HCT116 (cell line): ENCODE data around the gene NFKB1. TPM values are rescaled to one million over a fixed set of nuclear protein-coding genes. Genes with fewer than 3 reads are reported as not detected.

ENCODE experiments used
- ATAC-seq: fragments of 200-7000 bp; cut with Tn5 transposase; 2 replicates; pipeline ENCODE4 v1.9.1; 2020; ENCODE audit warnings: mild to moderate bottlenecking, moderate library complexity
- BruUV-seq: library from RNA; stranded (reverse); fragments of 400-500 nt; replicated peaks from 2 replicates; lab custom pipeline; 2021; lab: Mats Ljungman, UMichigan
- CTCF ChIA-PET: fragments of 300-600 bp; sonication (Branson Sonifier 250); formaldehyde crosslinking; loops from one replicate; lab custom pipeline; 2021; ENCODE audit warnings: antibody characterized with exemption; lab: Charles Lee
- POLR2A ChIA-PET: fragments of 300-600, 350-600 bp; sonication (Branson Sonifier 250); formaldehyde crosslinking; loops from one replicate; lab custom pipeline; 2021; ENCODE audit warnings: antibody characterized with exemption; lab: Charles Lee
- RAD21 ChIA-PET, 2 experiments: fragments of 300-600 bp; sonication (Branson Sonifier 250); formaldehyde crosslinking; loops; one replicate each; lab custom pipeline; 2023; ENCODE audit warnings: low total read pairs in 2 of 2; ENCODE audit not compliant: uncharacterized antibody in 2 of 2, unreplicated experiment in 2 of 2, low non-redundant PET in 1 of 2; lab: Charles Lee
- DNase-seq: peaks from one replicate; pipeline ENCODE4 v3.0.0-alpha.2; 2010; ENCODE audit warnings: low read depth, low spot score
- H2AFZ ChIP-seq: fragments of 200-600 bp; shearing (Covaris generic), sonication (generic); 2 replicates; pipeline ENCODE4 v1.6.1; 2017; ENCODE audit warnings: low read depth, mixed run types, mixed read lengths, antibody characterized with exemption, low read length; ENCODE audit not compliant: poor library complexity, severe bottlenecking
- H3K27ac ChIP-seq: 2 replicates; pipeline ENCODE4 v1.5.1; 2012; ENCODE audit warnings: low read depth, low read length
- H3K27me3 ChIP-seq: fragments of 200-600 bp; sonication (generic); 2 replicates; pipeline ENCODE4 v1.6.1; 2016; ENCODE audit warnings: mixed run types, low read length, mixed read lengths; ENCODE audit not compliant: insufficient read depth
- H3K36me3 ChIP-seq, 2 experiments: fragments of 200-500 bp in 1 of 2; fragments of 200-600 bp in 1 of 2; sonication (Bioruptor generic) in 1 of 2; sonication (generic) in 1 of 2; 2 replicates each; pipeline versions ENCODE4 v1.5.1 to v1.6.1; 2014 to 2016; ENCODE audit warnings: low read length in 2 of 2, inconsistent platforms in 1 of 2, mixed read lengths in 1 of 2, mixed run types in 1 of 2; ENCODE audit not compliant: insufficient read depth in 2 of 2, control insufficient read depth in 1 of 2
- H3K4me1 ChIP-seq, 2 experiments: fragments of 200-600 bp in 1 of 2; sonication (generic) in 1 of 2; 2 replicates each; pipeline versions ENCODE4 v1.5.1 to v1.6.1; 2012 to 2017; ENCODE audit warnings: low read length in 2 of 2, inconsistent platforms in 1 of 2, mild to moderate bottlenecking in 1 of 2, mixed read lengths in 1 of 2, mixed run types in 1 of 2, moderate library complexity in 1 of 2; ENCODE audit not compliant: insufficient read depth in 2 of 2, control insufficient read depth in 1 of 2
- H3K4me2 ChIP-seq: fragments of 200-600 bp; sonication (generic); 2 replicates; pipeline ENCODE4 v1.6.1; 2017; ENCODE audit warnings: mixed run types, low read length, mixed read lengths
- H3K4me3 ChIP-seq, 2 experiments: fragments of 200-600 bp in 1 of 2; sonication (generic) in 1 of 2; replicated peaks in 1 of 2; 2 replicates each; pipeline ENCODE4 v1.5.1; 2011 to 2016; ENCODE audit warnings: low read length in 2 of 2, control low read depth in 1 of 2, low read depth in 1 of 2, mild to moderate bottlenecking in 1 of 2, mixed read lengths in 1 of 2, mixed run types in 1 of 2
- H3K79me2 ChIP-seq: fragments of 200-600 bp; sonication (generic); 2 replicates; pipeline ENCODE4 v1.6.1; 2017; ENCODE audit warnings: mild to moderate bottlenecking, mixed run types, low read length, moderate library complexity, mixed read lengths; ENCODE audit not compliant: insufficient read depth
- H3K9ac ChIP-seq: fragments of 200-600 bp; sonication (generic); 2 replicates; pipeline ENCODE4 v1.6.1; 2016; ENCODE audit warnings: low read length, mixed read lengths
- H3K9me2 ChIP-seq: fragments of 200-600 bp; sonication (generic), shearing (Covaris generic); 2 replicates; pipeline ENCODE4 v1.6.1; 2017; ENCODE audit warnings: mixed run types, mild to moderate bottlenecking, moderate library complexity; ENCODE audit not compliant: insufficient read depth
- H3K9me3 ChIP-seq, 2 experiments: fragments of 200-500 bp in 1 of 2; fragments of 200-600 bp in 1 of 2; sonication (Bioruptor generic) in 1 of 2; sonication (generic) in 1 of 2; 2 replicates each; pipeline ENCODE4 v1.6.1; 2014 to 2017; ENCODE audit warnings: low read length in 2 of 2, mixed read lengths in 2 of 2, inconsistent platforms in 1 of 2, low read depth in 1 of 2, mild to moderate bottlenecking in 1 of 2, mixed run types in 1 of 2, moderate library complexity in 1 of 2; ENCODE audit not compliant: control insufficient read depth in 1 of 2, insufficient read depth in 1 of 2
- H4K20me1 ChIP-seq: fragments of 200-600 bp; sonication (generic), shearing (Covaris generic); 2 replicates; pipeline ENCODE4 v1.6.1; 2017; ENCODE audit warnings: mixed run types, mild to moderate bottlenecking, moderate library complexity; ENCODE audit not compliant: insufficient read depth
- CEBPB ChIP-seq: IDR thresholded peaks from 2 replicates; pipeline ENCODE4 v1.6.1; 2012; ENCODE audit warnings: low read depth
- EZH2 ChIP-seq: fragments of 200-600 bp; sonication (generic); IDR thresholded peaks from 2 replicates; pipeline ENCODE4 v1.6.1; 2017; ENCODE audit warnings: antibody characterized with exemption, mixed run types
- FOSL1 ChIP-seq: IDR thresholded peaks from 2 replicates; pipeline ENCODE4 v1.6.1; 2012; ENCODE audit warnings: low read depth
- POLR2AphosphoS5 ChIP-seq: IDR thresholded peaks from 2 replicates; pipeline ENCODE4 v1.6.1; 2011; ENCODE audit warnings: mild to moderate bottlenecking, low read depth, low read length, moderate library complexity
- RAD21 ChIP-seq: IDR thresholded peaks from 2 replicates; pipeline ENCODE4 v1.6.1; 2012; ENCODE audit warnings: low read depth, mild to moderate bottlenecking
- SP1 ChIP-seq: IDR thresholded peaks from 2 replicates; pipeline ENCODE4 v1.6.1; 2012; ENCODE audit warnings: low read depth
- SRF ChIP-seq: IDR thresholded peaks from 2 replicates; pipeline ENCODE4 v1.6.1; 2012; ENCODE audit warnings: low read depth
- TCF7L2 ChIP-seq: IDR thresholded peaks from 2 replicates; pipeline ENCODE4 v1.7.0; 2011; ENCODE audit warnings: borderline replicate concordance, inconsistent platforms; ENCODE audit not compliant: insufficient read depth, insufficient read length; ENCODE audit errors: extremely low read depth
- intact Hi-C: fragments of 100-400 bp; cut with micrococcal nuclease; formaldehyde crosslinking; loops from 2 replicates; pipeline ENCODE4 v1.10.0; 2022
- total RNA-seq: library from RNA; stranded (reverse); gene quantifications from one replicate; pipeline ENCODE4 v1.2.1, GENCODE V29; 2021; ENCODE audit not compliant: unreplicated experiment
- TF ChIP-seq, protein P1 (sequence below): IDR thresholded peaks from 2 replicates; pipeline ENCODE4 v1.6.1; 2012; ENCODE audit warnings: low read depth
- TF ChIP-seq, protein P2 (sequence below), 3 experiments: fragments of 200-600 bp in 1 of 3; sonication (generic) in 1 of 3; IDR thresholded peaks in 2 of 3; conservative IDR thresholded peaks in 1 of 3; 2 replicates each; pipeline ENCODE4 v1.5.1; 2012 to 2017; ENCODE audit warnings: low read depth in 2 of 3, low read length in 2 of 3, antibody characterized with exemption in 1 of 3, borderline replicate concordance in 1 of 3, control low read depth in 1 of 3, mild to moderate bottlenecking in 1 of 3, mixed read lengths in 1 of 3, mixed run types in 1 of 3, moderate library complexity in 1 of 3; ENCODE audit not compliant: insufficient read depth in 1 of 3

NFKB1 gene
- total RNA-seq, 1 experiment from 2014 or later, result 29.4 TPM

DNA sequence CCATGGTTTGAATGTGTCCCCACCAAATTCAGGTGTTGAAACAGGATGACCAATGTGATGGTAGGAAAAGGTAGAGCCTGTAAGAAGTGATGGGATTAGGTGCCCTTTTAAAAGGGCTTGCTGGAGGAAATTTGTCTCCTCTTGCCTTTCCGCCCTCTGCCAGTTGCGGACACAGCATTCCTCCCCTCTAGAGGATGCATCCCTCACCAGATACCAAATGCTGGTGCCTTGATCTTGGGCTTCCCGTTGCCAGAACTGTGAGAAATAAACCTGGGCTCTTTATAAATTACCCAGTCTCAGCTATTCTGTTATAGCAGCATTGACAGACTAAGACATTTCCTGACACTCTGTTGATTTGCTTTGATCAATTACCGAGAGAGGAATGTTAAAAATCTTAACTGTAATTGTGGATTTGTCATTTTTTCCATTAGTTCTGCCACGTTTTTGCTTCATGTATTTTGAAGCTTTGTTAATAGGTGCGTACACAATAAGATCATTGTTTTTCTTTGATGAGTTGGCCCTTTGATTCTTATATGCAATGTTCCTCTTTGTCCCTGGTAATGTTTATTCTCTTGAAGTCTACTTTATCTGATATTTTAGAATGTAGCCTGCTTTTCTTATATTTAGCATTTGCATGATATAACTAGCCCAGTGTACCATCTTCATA, 13.3 kb downstream of the NFKB1 start:
- Histone ChIP-seq H2AFZ (no peak overlapping the region), H4K20me1 (0 out of 2 replicates have a peak, but pooled peaks cover 5% of the 10 kb centered on the region), H3K9ac (no peak overlapping the region), H3K9me3 (no peaks in the 10 kb centered on the region; a peak in 1 of 4 replicates), H3K9me2 (no peaks in the 10 kb centered on the region), H3K79me2 (peaks cover 52% of the 10 kb centered on the region), H3K4me1 (no peaks in the 10 kb centered on the region), H3K36me3 (no peaks in the 10 kb centered on the region), H3K4me2 (no peak overlapping the region)
- RAD21 ChIA-PET, result no interaction called here
- BruUV-seq, result no TSS peak
- intact Hi-C loops, result no loop called here
- POLR2A ChIA-PET, result no interaction called here
- CTCF ChIA-PET, result no interaction called here
- no peak for TF ChIP-seq TCF7L2
- no peak for TF ChIP-seq EZH2
- TF ChIP-seq SP1, result no peak
- TF ChIP-seq CEBPB, result no peak
- TF ChIP-seq FOSL1, result no peak
- TF ChIP-seq, protein P1, sequence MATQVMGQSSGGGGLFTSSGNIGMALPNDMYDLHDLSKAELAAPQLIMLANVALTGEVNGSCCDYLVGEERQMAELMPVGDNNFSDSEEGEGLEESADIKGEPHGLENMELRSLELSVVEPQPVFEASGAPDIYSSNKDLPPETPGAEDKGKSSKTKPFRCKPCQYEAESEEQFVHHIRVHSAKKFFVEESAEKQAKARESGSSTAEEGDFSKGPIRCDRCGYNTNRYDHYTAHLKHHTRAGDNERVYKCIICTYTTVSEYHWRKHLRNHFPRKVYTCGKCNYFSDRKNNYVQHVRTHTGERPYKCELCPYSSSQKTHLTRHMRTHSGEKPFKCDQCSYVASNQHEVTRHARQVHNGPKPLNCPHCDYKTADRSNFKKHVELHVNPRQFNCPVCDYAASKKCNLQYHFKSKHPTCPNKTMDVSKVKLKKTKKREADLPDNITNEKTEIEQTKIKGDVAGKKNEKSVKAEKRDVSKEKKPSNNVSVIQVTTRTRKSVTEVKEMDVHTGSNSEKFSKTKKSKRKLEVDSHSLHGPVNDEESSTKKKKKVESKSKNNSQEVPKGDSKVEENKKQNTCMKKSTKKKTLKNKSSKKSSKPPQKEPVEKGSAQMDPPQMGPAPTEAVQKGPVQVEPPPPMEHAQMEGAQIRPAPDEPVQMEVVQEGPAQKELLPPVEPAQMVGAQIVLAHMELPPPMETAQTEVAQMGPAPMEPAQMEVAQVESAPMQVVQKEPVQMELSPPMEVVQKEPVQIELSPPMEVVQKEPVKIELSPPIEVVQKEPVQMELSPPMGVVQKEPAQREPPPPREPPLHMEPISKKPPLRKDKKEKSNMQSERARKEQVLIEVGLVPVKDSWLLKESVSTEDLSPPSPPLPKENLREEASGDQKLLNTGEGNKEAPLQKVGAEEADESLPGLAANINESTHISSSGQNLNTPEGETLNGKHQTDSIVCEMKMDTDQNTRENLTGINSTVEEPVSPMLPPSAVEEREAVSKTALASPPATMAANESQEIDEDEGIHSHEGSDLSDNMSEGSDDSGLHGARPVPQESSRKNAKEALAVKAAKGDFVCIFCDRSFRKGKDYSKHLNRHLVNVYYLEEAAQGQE, result no peak
- TF ChIP-seq POLR2AphosphoS5, result no peak
- TF ChIP-seq, protein P2, sequence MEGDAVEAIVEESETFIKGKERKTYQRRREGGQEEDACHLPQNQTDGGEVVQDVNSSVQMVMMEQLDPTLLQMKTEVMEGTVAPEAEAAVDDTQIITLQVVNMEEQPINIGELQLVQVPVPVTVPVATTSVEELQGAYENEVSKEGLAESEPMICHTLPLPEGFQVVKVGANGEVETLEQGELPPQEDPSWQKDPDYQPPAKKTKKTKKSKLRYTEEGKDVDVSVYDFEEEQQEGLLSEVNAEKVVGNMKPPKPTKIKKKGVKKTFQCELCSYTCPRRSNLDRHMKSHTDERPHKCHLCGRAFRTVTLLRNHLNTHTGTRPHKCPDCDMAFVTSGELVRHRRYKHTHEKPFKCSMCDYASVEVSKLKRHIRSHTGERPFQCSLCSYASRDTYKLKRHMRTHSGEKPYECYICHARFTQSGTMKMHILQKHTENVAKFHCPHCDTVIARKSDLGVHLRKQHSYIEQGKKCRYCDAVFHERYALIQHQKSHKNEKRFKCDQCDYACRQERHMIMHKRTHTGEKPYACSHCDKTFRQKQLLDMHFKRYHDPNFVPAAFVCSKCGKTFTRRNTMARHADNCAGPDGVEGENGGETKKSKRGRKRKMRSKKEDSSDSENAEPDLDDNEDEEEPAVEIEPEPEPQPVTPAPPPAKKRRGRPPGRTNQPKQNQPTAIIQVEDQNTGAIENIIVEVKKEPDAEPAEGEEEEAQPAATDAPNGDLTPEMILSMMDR (IDR thresholded peaks at IDR 0.05 in 2 of 3, conservative IDR thresholded peaks at IDR 0.05 in 1 of 3; ENCODE audit: borderline replicate concordance in 1 of 3, insufficient read depth in 1 of 3, low read depth in 2 of 3, low read length in 2 of 3), result no peak
- TF ChIP-seq SRF, result no peak
- TF ChIP-seq RAD21, result no peak
- TF ChIP-seq, all 23 proteins: peak for 0
- Histone ChIP-seq H3K27ac (no peak overlapping the region), H3K27me3 (no peaks in the 10 kb centered on the region), H3K4me3 (no peak overlapping the region)
- no peak for DNase-seq
- ATAC-seq, result no peak
